HG03469 (cell line): Measurements from ENCODE around the gene RIN1.

Experiments
- ATAC-seq: cut with Tn5 transposase; IDR thresholded peaks from one replicate; pipeline ENCODE4 v1.9.1; 2021; ENCODE audit warnings: mild to moderate bottlenecking, moderate library complexity, moderate number of reproducible peaks; ENCODE audit not compliant: unreplicated experiment

The RIN1 gene

GRCh38 chr11:66335531-66336233 lies 552 bp downstream of the RIN1 start:
- ATAC-seq: no peak

- no peak for ATAC-seq
Measured at GRCh38 chr11:66334605-66335442, 1.4 kb downstream of the RIN1 start.

GRCh38 chr11:66333896-66334604 lies 2.2 kb downstream of the RIN1 start:
- no peak for ATAC-seq

- no peak for ATAC-seq
Measured at GRCh38 chr11:66333220-66333877, 2.9 kb downstream of the RIN1 start.

GRCh38 chr11:66332371-66333219 lies 3.6 kb downstream of the RIN1 start:
- no peak for ATAC-seq

GRCh38 chr11:66331542-66332370 lies 4.5 kb downstream of the RIN1 start:
- no peak for ATAC-seq

GRCh38 chr11:66330931-66331330 lies 5.3 kb downstream of the RIN1 start:
- no peak for ATAC-seq

- no peak for ATAC-seq
Measured at GRCh38 chr11:66329165-66329673, 7.0 kb downstream of the RIN1 start.

- no peak for ATAC-seq
Measured at GRCh38 chr11:66328302-66329144, 7.7 kb downstream of the RIN1 start.

GRCh38 chr11:66328031-66328301 lies 8.3 kb downstream of the RIN1 start:
- ATAC-seq: no peak

- no peak for ATAC-seq
Measured at GRCh38 chr11:66327171-66328030, 8.8 kb downstream of the RIN1 start.

GRCh38 chr11:66326261-66327111 lies 9.7 kb downstream of the RIN1 start:
- ATAC-seq: no peak

- ATAC-seq: no peak
Measured at GRCh38 chr11:66325263-66325671, 11.0 kb downstream of the RIN1 start.

- ATAC-seq: no peak
Measured at GRCh38 chr11:66324664-66325063, 11.6 kb downstream of the RIN1 start.

GRCh38 chr11:66323684-66324083 lies 12.6 kb downstream of the RIN1 start:
- no peak for ATAC-seq

- ATAC-seq: no peak
Measured at GRCh38 chr11:66322732-66323427, 13.4 kb downstream of the RIN1 start.
